A549 (cell line): ENCODE results near the gene HSPA4.

ENCODE experiments used
- CEBPB ChIP-seq, 2 experiments: fragments of >200 bp in 1 of 2; sonication (Bioruptor Twin) in 1 of 2; formaldehyde crosslinking in 1 of 2; IDR thresholded peaks; 2 replicates each; pipeline ENCODE4 v1.6.1; 2012 to 2016
- CHD2 ChIP-seq: fragments of 150-350 bp; IDR thresholded peaks from 2 replicates; pipeline ENCODE4 v1.6.1; 2014; ENCODE audit warnings: low read length; ENCODE audit not compliant: partially characterized antibody
- CTCF ChIP-seq: fragments of >200 bp; sonication (Bioruptor Twin); formaldehyde crosslinking; IDR thresholded peaks from 3 replicates; pipeline ENCODE4 v1.5.1; 2016
- HES2 ChIP-seq: fragments of >200 bp; sonication (Bioruptor Twin); formaldehyde crosslinking; IDR thresholded peaks from 2 replicates; pipeline ENCODE4 v1.6.1; 2016
- JUN ChIP-seq, 2 experiments: fragments of >200 bp; sonication (Bioruptor Twin); formaldehyde crosslinking; IDR thresholded peaks; 2 replicates in 1 of 2; 3 replicates in 1 of 2; pipeline ENCODE4 v1.6.1; 2016 to 2017
- KDM1A ChIP-seq: fragments of 200-600 bp; sonication (generic); IDR thresholded peaks from 2 replicates; pipeline ENCODE4 v1.6.1; 2016; ENCODE audit warnings: low read depth, mild to moderate bottlenecking
- MAX ChIP-seq: IDR thresholded peaks from 2 replicates; pipeline ENCODE4 v1.6.1; 2012
- RAD21 ChIP-seq, 2 experiments: fragments of >200 bp in 1 of 2; sonication (Bioruptor Twin) in 1 of 2; formaldehyde crosslinking in 1 of 2; IDR thresholded peaks in 1 of 2; conservative IDR thresholded peaks in 1 of 2; 2 replicates in 1 of 2; 3 replicates in 1 of 2; pipeline ENCODE4 v1.6.1; 2012 to 2018; ENCODE audit warnings: inconsistent platforms in 1 of 2
- RCOR1 ChIP-seq: fragments of 150-350 bp; IDR thresholded peaks from 2 replicates; pipeline ENCODE4 v1.6.1; 2014; ENCODE audit warnings: antibody characterized with exemption, low read length, low read depth
- USF2 ChIP-seq: fragments of 450-650 bp; IDR thresholded peaks from 2 replicates; pipeline ENCODE4 v1.6.1; 2014; ENCODE audit warnings: antibody characterized with exemption

- TF ChIP-seq CTCF (no peak), RCOR1 (no peak), USF2 (no peak), KDM1A (no peak), CHD2 (no peak), CEBPB (IDR thresholded peaks at IDR 0.05) (no peak), RAD21 (conservative IDR thresholded peaks at IDR 0.05 in 1 of 2, IDR thresholded peaks at IDR 0.05 in 1 of 2) (no peak), HES2 (no peak), MAX (no peak), JUN (IDR thresholded peaks at IDR 0.05) (no peak)
These were observed 56.7 kb downstream of the HSPA4 start for GRCh38 chr5:133108481-133108921.
